Mucosa of rectum (tissue), 2 donors: ENCODE results near the gene HAPLN2.
"Not testable (repeated sequence)": the region's sequence is repeated elsewhere in the genome, so short reads cannot be mapped to it uniquely, and the experiment has no call there.

Source experiments
- H3K27ac ChIP-seq, 2 donors: one replicate each; pipeline ENCODE4 v1.7.0; 2013; ENCODE audit warnings: inconsistent platforms in 2 of 2, low read depth in 2 of 2, low read length in 2 of 2
- H3K27me3 ChIP-seq, 2 donors: one replicate each; pipeline ENCODE4 v1.7.0; 2013; ENCODE audit warnings: low read length in 2 of 2; ENCODE audit not compliant: control insufficient read depth in 2 of 2, insufficient read depth in 2 of 2
- H3K36me3 ChIP-seq, 2 donors: one replicate each; pipeline ENCODE4 v1.7.0; 2013; ENCODE audit warnings: low read length in 2 of 2; ENCODE audit not compliant: control insufficient read depth in 2 of 2, insufficient read depth in 2 of 2
- H3K4me1 ChIP-seq, 2 donors: one replicate each; pipeline ENCODE4 v1.7.0; 2013; ENCODE audit warnings: low read length in 2 of 2, mild to moderate bottlenecking in 1 of 2; ENCODE audit not compliant: control insufficient read depth in 2 of 2, insufficient read depth in 2 of 2
- H3K4me3 ChIP-seq, 2 donors: one replicate each; pipeline ENCODE4 v1.7.0; 2013; ENCODE audit warnings: low read length in 2 of 2
- H3K9ac ChIP-seq, 2 donors: one replicate each; pipeline ENCODE4 v1.7.0; 2013; ENCODE audit warnings: low read length in 2 of 2, low read depth in 1 of 2, mild to moderate bottlenecking in 1 of 2
- H3K9me3 ChIP-seq, 2 donors: one replicate each; pipeline ENCODE4 v1.7.0; 2013; ENCODE audit warnings: low read length in 2 of 2; ENCODE audit not compliant: control insufficient read depth in 2 of 2
- donor health status: healthy.
- donor health status: Normal muscosa, but diverticular disease.

HAPLN2 gene

GRCh38 chr1:156599811-156600210 is 19.4 kb upstream of the HAPLN2 start:
- Histone ChIP-seq H3K9me3 (no peaks in the 10 kb centered on the region), H3K36me3 (peaks cover 21 to 36% of the 10 kb centered on the region in 2 donors), H3K27me3 (no peaks in the 10 kb centered on the region), H3K27ac (no peak overlapping the region), H3K4me3 (no peak overlapping the region), H3K4me1 (peaks cover 8% of the 10 kb centered on the region in 2 donors), H3K9ac (no peak overlapping the region)

GRCh38 chr1:156600733-156601121 is 18.5 kb upstream of the HAPLN2 start:
- Histone ChIP-seq H3K36me3 (peaks cover 20 to 27% of the 10 kb centered on the region in 2 donors), H3K4me1 (peaks cover 8% of the 10 kb centered on the region in 2 donors), H3K9ac (peak overlapping the region; percentile 72 to 81), H3K9me3 (no peaks in the 10 kb centered on the region), H3K27ac (peak overlapping the region in 1 of 2 donors; percentile 74), H3K4me3 (peak overlapping the region; percentile 78 to 99), H3K27me3 (no peaks in the 10 kb centered on the region)

DNA sequence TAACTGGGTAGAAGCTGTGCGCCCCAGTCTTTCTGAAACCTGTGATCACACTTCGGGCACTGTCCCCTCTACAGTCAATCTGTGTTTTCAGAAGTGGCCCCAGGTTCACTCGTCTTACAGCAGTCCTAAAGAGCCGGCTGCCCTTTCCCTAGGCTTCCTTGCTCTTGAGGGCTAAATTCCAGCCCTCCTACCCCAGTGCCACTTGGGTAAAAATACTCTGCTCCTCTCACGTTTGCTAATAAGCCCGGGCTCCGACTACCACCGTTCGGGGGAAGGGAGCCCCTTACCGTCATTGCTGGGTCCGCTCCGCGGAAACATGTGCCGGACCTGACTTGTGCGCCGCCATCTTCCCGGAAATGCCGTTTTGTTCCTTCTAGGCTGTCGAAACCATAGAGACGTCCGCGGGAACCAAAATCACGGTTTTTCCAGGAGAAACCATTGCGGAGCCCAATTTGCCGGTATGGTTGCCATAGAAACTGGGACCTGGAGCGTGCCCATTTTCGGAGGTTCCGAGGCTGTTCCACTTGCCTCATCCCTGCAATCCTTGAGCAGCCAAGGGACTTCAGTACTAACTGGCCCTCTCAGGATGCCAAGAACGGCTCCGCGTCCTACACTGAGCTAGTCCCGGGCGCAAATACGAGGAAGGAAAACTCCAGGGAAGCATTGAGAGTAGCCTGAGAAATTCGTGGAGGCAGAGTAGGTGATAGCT is 17.9 kb upstream of the HAPLN2 start, which contains the start of gene GPATCH4:
Gene GPATCH4, minus strand, starts transcription at position 358 of the 709 bp plus-strand sequence.
- H3K4me1 ChIP-seq = peaks cover 8% of the 10 kb centered on the region in 2 donors
- H3K27me3 ChIP-seq = no peaks in the 10 kb centered on the region
- H3K36me3 ChIP-seq = peaks cover 15 to 21% of the 10 kb centered on the region in 2 donors
- peak within 1 kb of the TSS; percentile 78 to 99 for H3K4me3 ChIP-seq
- H3K9me3 ChIP-seq = no peaks in the 10 kb centered on the region
- peak within 1 kb of the TSS; percentile 49 to 74 for H3K27ac ChIP-seq
- H3K9ac ChIP-seq = peak within 1 kb of the TSS; percentile 72 to 81

DNA sequence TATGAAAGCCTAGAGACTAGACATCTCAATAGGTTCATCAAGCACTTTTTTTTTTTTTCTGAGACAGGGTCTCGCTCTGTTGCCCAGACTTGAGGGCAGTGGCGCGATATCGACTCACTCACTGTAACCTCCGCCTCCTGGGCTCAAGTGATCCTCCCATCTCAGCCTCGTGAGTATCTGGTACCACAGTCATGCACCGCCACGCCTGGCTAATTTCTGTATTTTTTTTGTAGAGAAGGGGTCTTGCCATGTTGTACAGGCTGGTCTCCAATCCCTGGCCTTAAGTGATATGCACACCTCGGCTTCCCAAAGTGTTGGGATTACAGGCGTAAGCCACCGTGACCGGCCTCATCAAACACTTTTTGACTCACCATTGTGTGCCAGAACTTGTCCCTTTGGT is 17.3 kb upstream of the HAPLN2 start:
- H3K27ac ChIP-seq = peak overlapping the region; percentile 49 to 74
- no peaks in the 10 kb centered on the region for H3K27me3 ChIP-seq
- H3K4me1 ChIP-seq = peaks cover 8% of the 10 kb centered on the region in 2 donors

DNA sequence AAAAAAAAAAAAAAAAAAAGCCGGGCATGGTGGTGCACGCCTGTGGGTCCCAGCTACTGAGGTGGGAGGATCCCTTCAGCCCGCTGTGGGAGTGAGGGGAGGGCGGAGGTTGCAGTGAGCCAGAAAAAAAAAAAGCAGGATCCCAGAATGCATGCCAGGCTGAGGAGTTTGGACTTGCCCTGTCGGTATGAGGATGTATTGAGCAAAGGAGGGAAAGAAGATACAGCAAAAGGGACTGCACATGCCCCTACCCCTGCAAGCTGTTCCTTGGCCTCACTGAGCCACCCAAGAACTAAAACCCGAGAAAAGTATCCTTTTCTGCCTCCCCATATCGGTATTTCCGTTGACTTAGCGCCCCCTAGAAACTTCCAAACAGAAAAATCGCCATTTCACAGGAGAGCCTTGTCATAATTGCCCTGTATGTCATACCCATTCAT is 16.6 kb upstream of the HAPLN2 start:
- no peaks in the 10 kb centered on the region for H3K27me3 ChIP-seq
- H3K9ac ChIP-seq = no peak overlapping the region
- H3K36me3 ChIP-seq = peaks cover 9% of the 10 kb centered on the region in 2 donors
- H3K4me3 ChIP-seq = peak overlapping the region in 1 of 2 donors; percentile 22
- peaks cover 8% of the 10 kb centered on the region in 2 donors for H3K4me1 ChIP-seq
- no peaks in the 10 kb centered on the region for H3K9me3 ChIP-seq
- no peak overlapping the region for H3K27ac ChIP-seq

More for the DNA sequence above, 17.3 kb upstream of the HAPLN2 start:
- Histone ChIP-seq H3K36me3 (peaks cover 15% of the 10 kb centered on the region in 2 donors), H3K4me3 (peak overlapping the region; percentile 78 to 99), H3K9me3 (no peaks in the 10 kb centered on the region), H3K9ac (peak overlapping the region; percentile 72 to 81)

DNA sequence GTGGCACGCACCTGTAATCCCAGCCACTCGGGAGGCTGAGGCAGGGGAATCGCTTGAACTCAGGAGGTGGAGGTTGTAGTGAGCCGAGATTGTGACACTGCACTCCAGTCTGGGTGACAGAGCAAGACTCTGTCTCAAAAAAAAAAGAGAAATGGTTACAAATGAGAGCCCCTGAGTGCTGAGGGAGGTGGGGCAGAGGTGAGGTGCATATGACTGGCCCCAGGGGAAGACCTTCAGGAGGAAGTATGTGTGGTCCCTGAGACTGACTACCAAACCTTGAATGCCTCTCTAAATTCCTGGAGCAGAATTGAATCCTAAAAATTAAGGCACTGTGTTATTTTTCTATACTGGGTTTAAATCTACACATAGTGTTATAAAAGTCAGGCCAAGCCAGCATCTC is 11.9 kb upstream of the HAPLN2 start:
- not testable (repeated sequence) for H3K4me3 ChIP-seq, H3K9me3 ChIP-seq, H3K4me1 ChIP-seq, H3K27me3 ChIP-seq, H3K9ac ChIP-seq, H3K36me3 ChIP-seq, H3K27ac ChIP-seq

- Histone ChIP-seq H3K4me1 (no peaks in the 10 kb centered on the region), H3K27ac (no peak overlapping the region), H3K4me3 (no peak overlapping the region), H3K9me3 (no peaks in the 10 kb centered on the region), H3K27me3 (no peaks in the 10 kb centered on the region), H3K9ac (no peak overlapping the region), H3K36me3 (no peaks in the 10 kb centered on the region)
These were observed 11.1 kb upstream of the HAPLN2 start for GRCh38 chr1:156608036-156608674.

- Histone ChIP-seq H3K27me3 (no peaks in the 10 kb centered on the region), H3K9ac (no peak overlapping the region), H3K4me1 (no peaks in the 10 kb centered on the region), H3K36me3 (no peaks in the 10 kb centered on the region), H3K27ac (no peak overlapping the region), H3K4me3 (no peak overlapping the region), H3K9me3 (no peaks in the 10 kb centered on the region)
These were observed 10.2 kb upstream of the HAPLN2 start for GRCh38 chr1:156608981-156609380.

- H3K36me3 ChIP-seq, H3K4me1 ChIP-seq, H3K4me3 ChIP-seq, H3K9ac ChIP-seq, H3K27ac ChIP-seq, H3K9me3 ChIP-seq, H3K27me3 ChIP-seq: not testable (repeated sequence)
These were observed 9.1 kb upstream of the HAPLN2 start for GRCh38 chr1:156610072-156610471.

GRCh38 chr1:156612666-156613065 is 6.5 kb upstream of the HAPLN2 start:
- no peaks in the 10 kb centered on the region for H3K9me3 ChIP-seq
- no peaks in the 10 kb centered on the region for H3K36me3 ChIP-seq
- H3K27me3 ChIP-seq = peaks cover 5 to 6% of the 10 kb centered on the region in 2 donors
- no peak overlapping the region for H3K4me3 ChIP-seq
- no peak overlapping the region for H3K27ac ChIP-seq
- H3K4me1 ChIP-seq = no peaks in the 10 kb centered on the region
- no peak overlapping the region for H3K9ac ChIP-seq
